WTC11 (cell line): ENCODE data around the gene EPB41L4B. TPM values are rescaled to one million over a fixed set of nuclear protein-coding genes. Genes with fewer than 3 reads are reported as not detected.
A peak's percentile ranks its signal among the peaks of the same experiment; 100 is the strongest.

ENCODE experiments used
- ATAC-seq: fragments of 200-7000 bp; cut with Tn5 transposase; 2 replicates; pipeline ENCODE4 v1.10.0; 2021; ENCODE audit warnings: mild to moderate bottlenecking, moderate library complexity
- CTCF ChIA-PET: fragments of 300-600 bp; sonication (Branson Sonifier 250); formaldehyde crosslinking; loops from one replicate; lab custom pipeline; 2021; ENCODE audit warnings: antibody characterized with exemption; lab: Charles Lee
- POLR2A ChIA-PET: fragments of 350-600 bp; sonication (Branson Sonifier 250); formaldehyde crosslinking; loops from one replicate; lab custom pipeline; 2021; ENCODE audit warnings: antibody characterized with exemption; lab: Charles Lee
- DNase-seq: peaks from one replicate; pipeline ENCODE4 v3.0.0; 2021; ENCODE audit warnings: low spot score
- H3K27ac Mint-ChIP-seq: 2 replicates; pipeline ENCODE4 v1.8.0; 2021; ENCODE audit warnings: mixed read lengths
- H3K27me3 Mint-ChIP-seq: 2 replicates; pipeline ENCODE4 v1.8.0; 2021; ENCODE audit warnings: low read depth, mild to moderate bottlenecking, moderate library complexity, mixed read lengths
- H3K36me3 Mint-ChIP-seq: 2 replicates; pipeline ENCODE4 v1.8.0; 2021; ENCODE audit warnings: mixed read lengths
- H3K4me1 Mint-ChIP-seq: 2 replicates; pipeline ENCODE4 v1.8.0; 2022; ENCODE audit warnings: mixed read lengths
- H3K4me3 Mint-ChIP-seq: 2 replicates; pipeline ENCODE4 v1.8.0; 2021; ENCODE audit warnings: mild to moderate bottlenecking, moderate library complexity, mixed read lengths
- H3K9me3 Mint-ChIP-seq: 2 replicates; pipeline ENCODE4 v1.8.0; 2021; ENCODE audit warnings: mixed read lengths
- ATF1 ChIP-seq: sonication (generic); formaldehyde crosslinking; IDR thresholded peaks from 2 replicates; pipeline ENCODE4 v1.8.1; 2023; ENCODE audit warnings: mild to moderate bottlenecking, moderate library complexity, missing genetic modification reagents
- IRF2 ChIP-seq: sonication (generic); formaldehyde crosslinking; IDR thresholded peaks from 2 replicates; pipeline ENCODE4 v1.8.0; 2022; ENCODE audit warnings: low read depth, missing genetic modification reagents, borderline replicate concordance
- SP1 ChIP-seq: sonication (generic); formaldehyde crosslinking; conservative IDR thresholded peaks from 2 replicates; pipeline ENCODE4 v1.8.1; 2022; ENCODE audit warnings: missing genetic modification reagents
- TEAD1 ChIP-seq: sonication (generic); formaldehyde crosslinking; IDR thresholded peaks from 2 replicates; pipeline ENCODE4 v1.8.0; 2022; ENCODE audit warnings: mild to moderate bottlenecking, missing genetic modification reagents
- ZBTB21 ChIP-seq: sonication (generic); formaldehyde crosslinking; IDR thresholded peaks from 2 replicates; pipeline ENCODE4 v1.8.1; 2023; ENCODE audit warnings: mild to moderate bottlenecking, missing genetic modification reagents, borderline replicate concordance
- ZNF138 ChIP-seq: sonication (generic); formaldehyde crosslinking; conservative IDR thresholded peaks from 2 replicates; pipeline ENCODE4 v1.8.1; 2022; ENCODE audit warnings: mild to moderate bottlenecking, moderate library complexity, missing genetic modification reagents
- ZNF263 ChIP-seq: sonication (generic); formaldehyde crosslinking; IDR thresholded peaks from 2 replicates; pipeline ENCODE4 v1.8.1; 2022; ENCODE audit warnings: low read depth, mild to moderate bottlenecking, moderate library complexity, missing genetic modification reagents
- ZNF317 ChIP-seq: sonication (generic); formaldehyde crosslinking; IDR thresholded peaks from 2 replicates; pipeline ENCODE4 v1.8.1; 2023; ENCODE audit warnings: low read depth, mild to moderate bottlenecking, moderate library complexity, missing genetic modification reagents, borderline replicate concordance
- ZNF396 ChIP-seq: fragments of 250-450 bp; sonication (Bioruptor Pico); IDR thresholded peaks from 2 replicates; pipeline ENCODE4 v1.8.0; 2021; ENCODE audit warnings: mild to moderate bottlenecking, moderate library complexity, borderline replicate concordance
- ZNF416 ChIP-seq: fragments of 250-450 bp; sonication (Bioruptor Pico); IDR thresholded peaks from 2 replicates; pipeline ENCODE4 v1.9.0; 2021; ENCODE audit warnings: mild to moderate bottlenecking, inconsistent platforms
- ZNF671 ChIP-seq: fragments of 250-450 bp; sonication (Bioruptor Pico); IDR thresholded peaks from 2 replicates; pipeline ENCODE4 v1.8.0; 2021; ENCODE audit warnings: mild to moderate bottlenecking
- total RNA-seq: library from RNA; stranded (reverse); gene quantifications from 3 replicates; pipeline ENCODE4 v1.2.3, GENCODE V29; 2021
- TF ChIP-seq, protein P1 (sequence below): fragments of 250-450 bp; sonication (Bioruptor Pico); IDR thresholded peaks from 2 replicates; pipeline ENCODE4 v1.9.0; 2021; ENCODE audit warnings: mild to moderate bottlenecking
- TF ChIP-seq, protein P2 (sequence below): sonication (generic); formaldehyde crosslinking; IDR thresholded peaks from 2 replicates; pipeline ENCODE4 v1.8.0; 2022; ENCODE audit warnings: mild to moderate bottlenecking, missing genetic modification reagents
- TF ChIP-seq, protein P3 (sequence below): fragments of 250-450 bp; sonication (Bioruptor Pico); IDR thresholded peaks from 2 replicates; pipeline ENCODE4 v1.9.0; 2021; ENCODE audit warnings: mild to moderate bottlenecking, borderline replicate concordance
- TF ChIP-seq, protein P4 (sequence below): sonication (generic); formaldehyde crosslinking; IDR thresholded peaks from 2 replicates; pipeline ENCODE4 v1.8.0; 2022; ENCODE audit warnings: mild to moderate bottlenecking, missing genetic modification reagents
- TF ChIP-seq, protein P5 (sequence below): sonication (generic); formaldehyde crosslinking; IDR thresholded peaks from 2 replicates; pipeline ENCODE4 v1.8.0; 2022; ENCODE audit warnings: missing genetic modification reagents
- TF ChIP-seq, protein P6 (sequence below): sonication (generic); formaldehyde crosslinking; IDR thresholded peaks from 2 replicates; pipeline ENCODE4 v1.8.0; 2022; ENCODE audit warnings: mild to moderate bottlenecking, missing genetic modification reagents

The EPB41L4B gene
- total RNA-seq, 1 experiment from 2014 or later = 20.0 TPM

DNA sequence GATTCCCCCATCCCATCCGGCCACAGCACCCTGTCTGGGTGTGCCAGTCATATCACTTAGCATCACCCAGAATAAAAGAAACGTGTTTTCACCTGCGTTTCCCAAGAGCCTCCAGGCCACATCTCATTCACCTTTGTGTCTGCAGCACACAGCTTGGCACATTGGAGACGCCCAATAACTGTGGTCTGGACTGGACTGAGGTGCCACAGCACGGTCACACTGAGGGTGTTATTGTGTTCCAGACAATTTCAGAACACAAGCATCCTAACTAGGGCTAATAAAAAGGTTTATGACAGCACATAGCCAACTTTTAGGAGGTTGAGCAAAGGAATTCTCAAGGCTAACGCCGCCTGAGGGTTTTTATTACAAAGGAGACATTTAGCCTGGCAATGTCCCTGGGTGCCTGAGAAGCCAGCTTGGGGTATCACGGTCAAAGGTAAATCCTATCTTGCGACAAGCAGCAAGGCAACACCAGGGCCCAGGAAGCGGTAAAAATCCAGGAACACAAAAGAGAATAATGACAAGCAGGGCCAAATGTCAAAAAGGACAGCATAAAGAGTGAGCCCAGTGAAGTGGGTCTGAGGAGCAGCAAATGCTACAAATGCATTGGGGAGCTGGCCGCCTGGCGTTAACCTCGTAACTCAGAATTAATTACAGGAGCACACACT is 3.4 kb downstream of the EPB41L4B start (continued):
- TF ChIP-seq, protein P1, sequence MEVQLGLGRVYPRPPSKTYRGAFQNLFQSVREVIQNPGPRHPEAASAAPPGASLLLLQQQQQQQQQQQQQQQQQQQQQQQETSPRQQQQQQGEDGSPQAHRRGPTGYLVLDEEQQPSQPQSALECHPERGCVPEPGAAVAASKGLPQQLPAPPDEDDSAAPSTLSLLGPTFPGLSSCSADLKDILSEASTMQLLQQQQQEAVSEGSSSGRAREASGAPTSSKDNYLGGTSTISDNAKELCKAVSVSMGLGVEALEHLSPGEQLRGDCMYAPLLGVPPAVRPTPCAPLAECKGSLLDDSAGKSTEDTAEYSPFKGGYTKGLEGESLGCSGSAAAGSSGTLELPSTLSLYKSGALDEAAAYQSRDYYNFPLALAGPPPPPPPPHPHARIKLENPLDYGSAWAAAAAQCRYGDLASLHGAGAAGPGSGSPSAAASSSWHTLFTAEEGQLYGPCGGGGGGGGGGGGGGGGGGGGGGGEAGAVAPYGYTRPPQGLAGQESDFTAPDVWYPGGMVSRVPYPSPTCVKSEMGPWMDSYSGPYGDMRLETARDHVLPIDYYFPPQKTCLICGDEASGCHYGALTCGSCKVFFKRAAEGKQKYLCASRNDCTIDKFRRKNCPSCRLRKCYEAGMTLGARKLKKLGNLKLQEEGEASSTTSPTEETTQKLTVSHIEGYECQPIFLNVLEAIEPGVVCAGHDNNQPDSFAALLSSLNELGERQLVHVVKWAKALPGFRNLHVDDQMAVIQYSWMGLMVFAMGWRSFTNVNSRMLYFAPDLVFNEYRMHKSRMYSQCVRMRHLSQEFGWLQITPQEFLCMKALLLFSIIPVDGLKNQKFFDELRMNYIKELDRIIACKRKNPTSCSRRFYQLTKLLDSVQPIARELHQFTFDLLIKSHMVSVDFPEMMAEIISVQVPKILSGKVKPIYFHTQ (CRISPR knock-in tag) = no peak
- TF ChIP-seq ZNF263 (CRISPR knock-in tag) (no peak), ZNF671 (CRISPR knock-in tag) (no peak), TEAD1 (CRISPR knock-in tag) (no peak), ZNF396 (CRISPR knock-in tag) (no peak), ATF1 (CRISPR knock-in tag) (no peak), ZBTB21 (no peak), IRF2 (CRISPR knock-in tag) (no peak)
- TF ChIP-seq, protein P2, sequence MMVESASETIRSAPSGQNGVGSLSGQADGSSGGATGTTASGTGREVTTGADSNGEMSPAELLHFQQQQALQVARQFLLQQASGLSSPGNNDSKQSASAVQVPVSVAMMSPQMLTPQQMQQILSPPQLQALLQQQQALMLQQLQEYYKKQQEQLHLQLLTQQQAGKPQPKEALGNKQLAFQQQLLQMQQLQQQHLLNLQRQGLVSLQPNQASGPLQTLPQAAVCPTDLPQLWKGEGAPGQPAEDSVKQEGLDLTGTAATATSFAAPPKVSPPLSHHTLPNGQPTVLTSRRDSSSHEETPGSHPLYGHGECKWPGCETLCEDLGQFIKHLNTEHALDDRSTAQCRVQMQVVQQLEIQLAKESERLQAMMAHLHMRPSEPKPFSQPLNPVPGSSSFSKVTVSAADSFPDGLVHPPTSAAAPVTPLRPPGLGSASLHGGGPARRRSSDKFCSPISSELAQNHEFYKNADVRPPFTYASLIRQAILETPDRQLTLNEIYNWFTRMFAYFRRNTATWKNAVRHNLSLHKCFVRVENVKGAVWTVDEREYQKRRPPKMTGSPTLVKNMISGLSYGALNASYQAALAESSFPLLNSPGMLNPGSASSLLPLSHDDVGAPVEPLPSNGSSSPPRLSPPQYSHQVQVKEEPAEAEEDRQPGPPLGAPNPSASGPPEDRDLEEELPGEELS = no peak
- TF ChIP-seq, protein P3, sequence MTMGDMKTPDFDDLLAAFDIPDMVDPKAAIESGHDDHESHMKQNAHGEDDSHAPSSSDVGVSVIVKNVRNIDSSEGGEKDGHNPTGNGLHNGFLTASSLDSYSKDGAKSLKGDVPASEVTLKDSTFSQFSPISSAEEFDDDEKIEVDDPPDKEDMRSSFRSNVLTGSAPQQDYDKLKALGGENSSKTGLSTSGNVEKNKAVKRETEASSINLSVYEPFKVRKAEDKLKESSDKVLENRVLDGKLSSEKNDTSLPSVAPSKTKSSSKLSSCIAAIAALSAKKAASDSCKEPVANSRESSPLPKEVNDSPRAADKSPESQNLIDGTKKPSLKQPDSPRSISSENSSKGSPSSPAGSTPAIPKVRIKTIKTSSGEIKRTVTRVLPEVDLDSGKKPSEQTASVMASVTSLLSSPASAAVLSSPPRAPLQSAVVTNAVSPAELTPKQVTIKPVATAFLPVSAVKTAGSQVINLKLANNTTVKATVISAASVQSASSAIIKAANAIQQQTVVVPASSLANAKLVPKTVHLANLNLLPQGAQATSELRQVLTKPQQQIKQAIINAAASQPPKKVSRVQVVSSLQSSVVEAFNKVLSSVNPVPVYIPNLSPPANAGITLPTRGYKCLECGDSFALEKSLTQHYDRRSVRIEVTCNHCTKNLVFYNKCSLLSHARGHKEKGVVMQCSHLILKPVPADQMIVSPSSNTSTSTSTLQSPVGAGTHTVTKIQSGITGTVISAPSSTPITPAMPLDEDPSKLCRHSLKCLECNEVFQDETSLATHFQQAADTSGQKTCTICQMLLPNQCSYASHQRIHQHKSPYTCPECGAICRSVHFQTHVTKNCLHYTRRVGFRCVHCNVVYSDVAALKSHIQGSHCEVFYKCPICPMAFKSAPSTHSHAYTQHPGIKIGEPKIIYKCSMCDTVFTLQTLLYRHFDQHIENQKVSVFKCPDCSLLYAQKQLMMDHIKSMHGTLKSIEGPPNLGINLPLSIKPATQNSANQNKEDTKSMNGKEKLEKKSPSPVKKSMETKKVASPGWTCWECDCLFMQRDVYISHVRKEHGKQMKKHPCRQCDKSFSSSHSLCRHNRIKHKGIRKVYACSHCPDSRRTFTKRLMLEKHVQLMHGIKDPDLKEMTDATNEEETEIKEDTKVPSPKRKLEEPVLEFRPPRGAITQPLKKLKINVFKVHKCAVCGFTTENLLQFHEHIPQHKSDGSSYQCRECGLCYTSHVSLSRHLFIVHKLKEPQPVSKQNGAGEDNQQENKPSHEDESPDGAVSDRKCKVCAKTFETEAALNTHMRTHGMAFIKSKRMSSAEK (CRISPR knock-in tag) = no peak
- TF ChIP-seq, protein P4, sequence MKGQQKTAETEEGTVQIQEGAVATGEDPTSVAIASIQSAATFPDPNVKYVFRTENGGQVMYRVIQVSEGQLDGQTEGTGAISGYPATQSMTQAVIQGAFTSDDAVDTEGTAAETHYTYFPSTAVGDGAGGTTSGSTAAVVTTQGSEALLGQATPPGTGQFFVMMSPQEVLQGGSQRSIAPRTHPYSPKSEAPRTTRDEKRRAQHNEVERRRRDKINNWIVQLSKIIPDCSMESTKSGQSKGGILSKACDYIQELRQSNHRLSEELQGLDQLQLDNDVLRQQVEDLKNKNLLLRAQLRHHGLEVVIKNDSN (CRISPR knock-in tag) = no peak

DNA sequence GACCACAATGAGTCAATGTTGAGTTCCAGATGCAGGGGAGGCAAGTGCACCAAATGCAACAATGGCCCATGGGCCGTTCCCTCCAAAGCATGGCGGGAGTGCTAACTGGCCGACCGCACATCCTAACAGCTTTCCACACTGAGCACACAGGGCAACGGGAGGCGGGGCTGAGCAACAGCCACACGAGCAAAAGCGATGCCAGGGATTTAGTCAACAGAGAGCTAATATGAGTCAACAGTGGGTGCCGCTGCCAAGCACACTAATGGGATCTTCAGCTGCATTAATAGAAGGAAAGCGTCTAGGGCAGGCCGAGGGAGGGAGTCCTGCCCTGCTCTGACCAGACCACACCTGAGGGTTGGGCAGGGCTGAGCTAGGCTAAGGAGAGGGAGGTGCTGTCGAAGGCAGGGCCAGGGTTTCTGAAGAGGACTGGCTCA is 4.6 kb downstream of the EPB41L4B start:
- peak overlapping the region; percentile 47 for H3K27ac Mint-ChIP-seq
- DNase-seq = no peak
- no peak overlapping the region for H3K4me3 Mint-ChIP-seq
- H3K36me3 Mint-ChIP-seq = no peaks in the 10 kb centered on the region
- peak; percentile 6 for ATAC-seq
- H3K9me3 Mint-ChIP-seq = no peaks in the 10 kb centered on the region
- CTCF ChIA-PET = interaction anchor here (0.9 to 3.7 kb wide), 9 partner anchors 9 to 154 kb away, joined by 3 to 19 read pairs (median 4); no protein-coding TSS in a partner anchor
- peaks cover 3% of the 10 kb centered on the region for H3K27me3 Mint-ChIP-seq
- POLR2A ChIA-PET = no interaction called here
- TF ChIP-seq, protein P5, sequence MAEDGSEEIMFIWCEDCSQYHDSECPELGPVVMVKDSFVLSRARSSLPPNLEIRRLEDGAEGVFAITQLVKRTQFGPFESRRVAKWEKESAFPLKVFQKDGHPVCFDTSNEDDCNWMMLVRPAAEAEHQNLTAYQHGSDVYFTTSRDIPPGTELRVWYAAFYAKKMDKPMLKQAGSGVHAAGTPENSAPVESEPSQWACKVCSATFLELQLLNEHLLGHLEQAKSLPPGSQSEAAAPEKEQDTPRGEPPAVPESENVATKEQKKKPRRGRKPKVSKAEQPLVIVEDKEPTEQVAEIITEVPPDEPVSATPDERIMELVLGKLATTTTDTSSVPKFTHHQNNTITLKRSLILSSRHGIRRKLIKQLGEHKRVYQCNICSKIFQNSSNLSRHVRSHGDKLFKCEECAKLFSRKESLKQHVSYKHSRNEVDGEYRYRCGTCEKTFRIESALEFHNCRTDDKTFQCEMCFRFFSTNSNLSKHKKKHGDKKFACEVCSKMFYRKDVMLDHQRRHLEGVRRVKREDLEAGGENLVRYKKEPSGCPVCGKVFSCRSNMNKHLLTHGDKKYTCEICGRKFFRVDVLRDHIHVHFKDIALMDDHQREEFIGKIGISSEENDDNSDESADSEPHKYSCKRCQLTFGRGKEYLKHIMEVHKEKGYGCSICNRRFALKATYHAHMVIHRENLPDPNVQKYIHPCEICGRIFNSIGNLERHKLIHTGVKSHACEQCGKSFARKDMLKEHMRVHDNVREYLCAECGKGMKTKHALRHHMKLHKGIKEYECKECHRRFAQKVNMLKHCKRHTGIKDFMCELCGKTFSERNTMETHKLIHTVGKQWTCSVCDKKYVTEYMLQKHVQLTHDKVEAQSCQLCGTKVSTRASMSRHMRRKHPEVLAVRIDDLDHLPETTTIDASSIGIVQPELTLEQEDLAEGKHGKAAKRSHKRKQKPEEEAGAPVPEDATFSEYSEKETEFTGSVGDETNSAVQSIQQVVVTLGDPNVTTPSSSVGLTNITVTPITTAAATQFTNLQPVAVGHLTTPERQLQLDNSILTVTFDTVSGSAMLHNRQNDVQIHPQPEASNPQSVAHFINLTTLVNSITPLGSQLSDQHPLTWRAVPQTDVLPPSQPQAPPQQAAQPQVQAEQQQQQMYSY (CRISPR knock-in tag) = no peak
- TF ChIP-seq, protein P6, sequence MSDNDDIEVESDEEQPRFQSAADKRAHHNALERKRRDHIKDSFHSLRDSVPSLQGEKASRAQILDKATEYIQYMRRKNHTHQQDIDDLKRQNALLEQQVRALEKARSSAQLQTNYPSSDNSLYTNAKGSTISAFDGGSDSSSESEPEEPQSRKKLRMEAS = 0 out of 2 replicates have a peak, but pooled peaks have one; percentile 22
- TF ChIP-seq ZNF138 (0 out of 2 replicates have a peak, but pooled peaks have one; percentile 40), ZNF416 (CRISPR knock-in tag) (no peak), ZNF317 (CRISPR knock-in tag) (no peak), SP1 (CRISPR knock-in tag) (no peak)
- H3K4me1 Mint-ChIP-seq = peaks cover 77% of the 10 kb centered on the region
